Tibial nerve (tissue), 4 donors: ENCODE measurements around the gene CTSV. TPM values are rescaled to one million over a fixed set of nuclear protein-coding genes. Genes with fewer than 3 reads are reported as not detected.
"Not testable (repeated sequence)": the region's sequence is repeated elsewhere in the genome, so short reads cannot be mapped to it uniquely, and the experiment has no call there.

ENCODE experiments used
- DNase-seq, 2 donors: peaks; one replicate each; pipeline ENCODE4 v3.0.0-alpha.2; 2019; ENCODE audit warnings: low spot score in 2 of 2
- H3K27ac ChIP-seq, 4 donors: fragments of 200-600 bp; sonication (generic) in 3 of 4; one replicate each; pipeline ENCODE4 v1.5.1; 2017 to 2019; ENCODE audit warnings: mild to moderate bottlenecking in 1 of 4
- H3K27me3 ChIP-seq, 2 donors: fragments of 200-600 bp; sonication (generic) in 1 of 2; one replicate each; pipeline versions ENCODE4 v1.5.1 to v1.6.0; 2017 to 2019
- H3K36me3 ChIP-seq, 3 donors: fragments of 200-600 bp; sonication (generic); one replicate each; pipeline ENCODE4 v1.5.1; 2018 to 2019
- H3K4me1 ChIP-seq, 4 donors: fragments of 200-600 bp; sonication (generic) in 3 of 4; one replicate each; pipeline ENCODE4 v1.5.1; 2017 to 2019
- H3K4me3 ChIP-seq, 4 donors: fragments of 200-600 bp; sonication (generic) in 3 of 4; one replicate each; pipeline ENCODE4 v1.5.1; 2017 to 2019; ENCODE audit warnings: mild to moderate bottlenecking in 1 of 4, moderate library complexity in 1 of 4
- H3K9me3 ChIP-seq, 4 donors: fragments of 200-600 bp; sonication (generic) in 3 of 4; one replicate each; pipeline ENCODE4 v1.5.1; 2017 to 2019
- EP300 ChIP-seq, 2 donors: sonication (generic); formaldehyde crosslinking; IDR thresholded peaks; one replicate each; pipeline ENCODE4 v1.6.1; 2017; ENCODE audit warnings: antibody characterized with exemption in 2 of 2, mild to moderate bottlenecking in 1 of 2
- POLR2A ChIP-seq, 2 donors: fragments of 450-650 bp; IDR thresholded peaks; one replicate each; pipeline ENCODE4 v1.6.1; 2017; ENCODE audit warnings: antibody characterized with exemption in 2 of 2, mild to moderate bottlenecking in 2 of 2, moderate library complexity in 2 of 2
- WGBS, 2 donors: methylation state at CpG; one replicate each; pipeline ENCODE4 v1.1.5; 2018; 5-methylcytosine and 5-hydroxymethylcytosine counted together
- total RNA-seq, 4 donors: library from RNA; depleted of rRNA; stranded (reverse); fragments of >200 nt; gene quantifications; one replicate each; pipeline ENCODE4 v1.1.0, GENCODE V29; 2016

Gene CTSV
- total RNA-seq, 4 donors from 2014 or later, result 0.42 TPM; not detected in 3

- peak; percentile 20 to 57 for DNase-seq
- Histone ChIP-seq H3K27ac (peak overlapping the region; percentile 9 to 90 (median 77)), H3K4me3 (peak overlapping the region; percentile 43 to 67 (median 52))
- TF ChIP-seq POLR2A (IDR thresholded peaks at IDR 0.05) (peak; percentile 23 to 51), EP300 (IDR thresholded peaks at IDR 0.05) (peak in 1 of 2 donors; percentile 57)
- H3K36me3 ChIP-seq, H3K27me3 ChIP-seq, H3K9me3 ChIP-seq, H3K4me1 ChIP-seq: not testable (repeated sequence)
- 0% methylated on average over 22 to 46 of the region's 97 CpGs for WGBS, 2 donors
Observed at GRCh38 chr9:97013151-97014132, 25.5 kb downstream of the CTSV start.

DNA sequence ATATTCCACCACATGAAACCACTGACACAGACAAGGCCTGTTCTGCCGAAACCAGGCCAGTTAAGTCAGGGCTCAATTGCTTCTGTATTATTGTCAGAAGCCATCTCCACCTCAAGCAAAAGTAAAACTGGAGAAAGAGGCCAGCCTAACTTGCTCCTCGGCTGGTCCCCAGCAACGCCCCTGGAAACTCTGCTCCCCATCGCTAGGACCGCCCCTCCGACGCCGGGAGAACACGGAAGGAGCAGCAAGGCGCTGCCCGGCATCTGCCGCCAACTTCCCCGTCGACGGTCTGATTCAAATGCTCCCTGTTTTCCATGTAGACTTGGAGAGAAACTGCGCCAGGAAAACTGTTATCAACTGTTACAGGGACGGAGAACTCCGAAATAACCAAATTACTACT is 26.3 kb downstream of the CTSV start:
- peak overlapping the region in 3 of 4 donors; percentile 70 to 90 (median 84) for H3K27ac ChIP-seq
- WGBS, 2 donors, result 0 to 1% methylated on average over 2 to 18 of the region's 18 CpGs

GRCh38 chr9:97002195-97002594 is 36.7 kb downstream of the CTSV start:
- not testable (repeated sequence) for H3K9me3 ChIP-seq, DNase-seq, H3K36me3 ChIP-seq, H3K27me3 ChIP-seq, H3K4me3 ChIP-seq, H3K27ac ChIP-seq
- peaks cover 0 to 11% (median 0%) of the 10 kb centered on the region in 4 donors for H3K4me1 ChIP-seq

More for the DNA sequence above, 26.3 kb downstream of the CTSV start:
- peak overlapping the region; percentile 31 to 67 (median 44) for H3K4me3 ChIP-seq
- H3K9me3 ChIP-seq, DNase-seq, H3K36me3 ChIP-seq, H3K27me3 ChIP-seq, H3K4me1 ChIP-seq: not testable (repeated sequence)

DNA sequence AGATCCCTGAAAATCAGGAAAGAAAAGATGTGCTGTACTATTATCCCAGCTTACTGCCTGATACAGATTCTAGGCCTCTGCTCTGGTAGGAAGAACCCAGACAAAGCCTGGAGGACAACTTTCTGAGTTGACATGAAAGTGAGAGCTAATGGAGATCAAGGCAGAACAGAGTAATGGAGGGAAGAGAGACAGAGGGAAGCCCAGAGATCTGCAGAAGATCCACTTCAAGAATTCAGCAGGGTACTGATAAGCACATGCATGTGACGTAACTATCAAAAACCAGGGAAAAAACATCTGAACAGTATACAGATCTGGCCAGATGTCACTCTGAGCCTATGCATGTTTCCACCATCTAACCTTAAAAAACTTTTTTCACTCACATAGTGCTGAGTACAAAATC is 37.6 kb downstream of the CTSV start:
- DNase-seq, H3K4me3 ChIP-seq, H3K9me3 ChIP-seq, H3K36me3 ChIP-seq, H3K27ac ChIP-seq, H3K27me3 ChIP-seq: not testable (repeated sequence)
- peaks cover 0 to 11% (median 0%) of the 10 kb centered on the region in 4 donors for H3K4me1 ChIP-seq
- WGBS, 2 donors, result 82 to 88% methylated on average over 1 of the region's 1 CpG

- not testable (repeated sequence) for DNase-seq
Observed at GRCh38 chr9:97000139-97000787, 38.7 kb downstream of the CTSV start.

DNA sequence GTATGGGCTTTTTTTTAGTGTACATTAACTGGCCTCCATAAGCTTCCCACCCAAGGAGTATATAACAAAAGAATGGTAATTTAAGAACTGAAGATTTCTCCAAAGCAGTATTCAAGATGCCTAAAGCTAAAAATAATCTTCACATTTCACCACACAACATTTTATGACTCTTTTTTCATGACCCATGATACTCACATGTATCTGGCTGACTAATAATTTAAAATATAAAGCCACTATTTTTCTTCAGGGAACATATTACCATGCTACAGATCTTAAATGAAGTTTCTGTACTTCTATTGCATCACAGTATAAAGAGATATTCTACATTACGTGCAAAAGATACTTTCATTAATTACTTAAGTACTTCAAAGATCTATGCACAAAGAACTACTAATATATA is 39.2 kb downstream of the CTSV start:
- not testable (repeated sequence) for H3K27me3 ChIP-seq, H3K36me3 ChIP-seq, H3K9me3 ChIP-seq, H3K27ac ChIP-seq, DNase-seq, H3K4me3 ChIP-seq
- H3K4me1 ChIP-seq, result peaks cover 0 to 11% (median 0%) of the 10 kb centered on the region in 4 donors
- 74 to 80% methylated on average over 1 of the region's 1 CpG for WGBS, 2 donors

More at GRCh38 chr9:97000139-97000787, 38.7 kb downstream of the CTSV start:
- H3K9me3 ChIP-seq, H3K36me3 ChIP-seq, H3K27me3 ChIP-seq, H3K27ac ChIP-seq, H3K4me3 ChIP-seq: not testable (repeated sequence)
- peaks cover 0 to 11% (median 0%) of the 10 kb centered on the region in 4 donors for H3K4me1 ChIP-seq
- 59 to 60% methylated on average over 3 of the region's 3 CpGs for WGBS, 2 donors

GRCh38 chr9:96997009-96997701 is 41.8 kb downstream of the CTSV start:
- not testable (repeated sequence) for H3K36me3 ChIP-seq, H3K9me3 ChIP-seq, H3K27me3 ChIP-seq, H3K4me3 ChIP-seq, H3K27ac ChIP-seq, DNase-seq
- H3K4me1 ChIP-seq, result peaks cover 0 to 11% (median 0%) of the 10 kb centered on the region in 4 donors
- 74 to 81% methylated on average over 5 to 6 of the region's 6 CpGs for WGBS, 2 donors

DNA sequence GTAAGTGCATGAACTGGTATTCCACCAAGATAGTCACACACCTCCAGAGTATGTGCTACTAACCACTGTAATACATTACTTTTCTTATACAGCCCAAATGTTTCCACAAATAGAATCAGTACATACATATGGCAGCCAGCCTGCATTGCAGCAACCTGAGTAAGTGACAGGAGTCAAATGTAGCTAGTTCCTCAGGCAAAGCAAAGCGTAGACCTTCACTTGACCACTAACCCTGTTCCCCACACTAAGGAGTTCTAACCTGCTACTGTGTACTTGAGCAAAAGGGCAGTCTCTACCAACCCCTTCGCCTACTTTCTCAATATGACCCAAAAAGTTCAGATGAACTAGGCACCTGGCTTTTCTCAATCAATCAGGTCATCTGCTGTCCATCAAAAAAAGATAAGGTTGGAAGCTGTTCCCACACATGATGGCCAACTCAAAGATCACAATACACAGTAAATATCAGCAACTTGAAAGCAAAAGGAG is 44.4 kb downstream of the CTSV start:
- H3K9me3 ChIP-seq, DNase-seq, H3K4me3 ChIP-seq, H3K27me3 ChIP-seq, H3K27ac ChIP-seq, H3K36me3 ChIP-seq, H3K4me1 ChIP-seq: not testable (repeated sequence)
- no CpG with 5 or more reads among the region's 2 CpGs for WGBS, 2 donors

DNA sequence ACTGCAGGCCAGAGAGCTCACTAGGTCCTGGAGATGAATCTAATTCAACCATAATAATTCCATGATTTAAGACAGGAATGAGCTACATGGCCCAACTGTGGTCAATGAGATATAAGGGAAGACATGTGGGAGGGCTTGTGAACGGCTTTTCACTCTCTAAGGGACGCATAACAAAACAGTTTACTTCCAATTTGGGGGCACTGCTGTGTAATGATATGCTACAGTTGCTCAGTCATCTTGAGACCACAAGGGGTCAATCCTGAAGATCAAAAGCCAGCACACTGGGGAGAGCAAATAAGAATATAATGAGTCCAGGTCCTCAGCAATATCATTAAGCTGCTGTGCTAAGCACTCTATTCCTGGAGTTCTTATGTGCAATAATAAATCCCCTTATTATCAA is 46.6 kb downstream of the CTSV start:
- not testable (repeated sequence) for H3K4me3 ChIP-seq, H3K27ac ChIP-seq, H3K9me3 ChIP-seq, H3K27me3 ChIP-seq, H3K4me1 ChIP-seq, H3K36me3 ChIP-seq, DNase-seq
- WGBS, 2 donors, result 53% methylated on average over 2 of the region's 2 CpGs; no CpG with 5 or more reads in 1 of the 2 donors

DNA sequence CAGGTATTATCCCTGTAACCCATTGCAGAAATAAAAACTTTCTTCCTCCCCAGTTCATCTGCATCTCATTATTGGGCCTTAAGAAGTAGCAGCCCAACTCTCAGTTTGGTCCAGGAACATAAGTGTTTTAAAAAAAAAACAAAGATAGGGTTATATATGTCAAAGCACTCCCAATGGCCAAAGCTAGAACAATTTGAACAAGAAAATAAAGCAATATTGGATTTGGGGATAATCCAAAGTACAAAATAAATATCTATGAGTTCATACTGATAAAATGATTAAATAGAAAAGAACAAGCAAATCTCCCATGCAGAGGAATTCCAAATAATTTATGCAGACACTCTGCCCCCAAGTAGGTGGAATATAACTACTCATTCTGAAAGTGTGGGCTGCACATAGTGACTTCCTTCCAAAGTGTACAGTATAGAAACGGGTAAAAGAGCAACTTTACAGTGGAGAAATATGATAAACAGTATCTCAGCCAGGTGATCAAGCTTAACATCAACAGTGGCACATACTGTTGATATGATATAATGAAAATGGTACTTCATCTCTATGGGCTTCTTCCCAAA is 49.1 kb downstream of the CTSV start:
- not testable (repeated sequence) for H3K4me1 ChIP-seq
- WGBS, 2 donors, result 54 to 63% methylated on average over 1 of the region's 1 CpG

DNA sequence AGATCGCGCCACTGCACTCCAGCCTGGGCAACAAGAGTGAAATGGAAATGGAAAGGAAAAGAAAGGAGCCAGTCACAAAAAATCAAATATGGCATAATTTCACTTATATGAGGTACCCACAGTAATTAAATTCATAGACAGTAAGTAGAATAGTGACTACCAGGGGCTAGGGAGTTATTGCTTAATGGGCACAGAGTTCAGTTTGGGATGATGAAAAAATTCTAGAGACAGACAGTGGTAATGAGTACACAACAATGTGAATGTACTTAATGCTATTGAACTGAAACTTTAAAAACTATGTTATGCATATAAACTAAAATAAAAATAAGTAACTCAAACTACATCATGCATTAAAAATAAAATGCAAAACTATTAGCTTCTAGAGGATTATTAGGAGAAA is 54.1 kb downstream of the CTSV start:
- peaks cover 0 to 11% (median 0%) of the 10 kb centered on the region in 4 donors for H3K9me3 ChIP-seq
- H3K27ac ChIP-seq, H3K4me1 ChIP-seq, H3K4me3 ChIP-seq, H3K36me3 ChIP-seq, H3K27me3 ChIP-seq, DNase-seq: not testable (repeated sequence)
- 98 to 100% methylated on average over 2 of the region's 2 CpGs for WGBS, 2 donors

More for the DNA sequence above, 49.1 kb downstream of the CTSV start:
- DNase-seq, H3K36me3 ChIP-seq, H3K9me3 ChIP-seq, H3K27ac ChIP-seq, H3K4me3 ChIP-seq, H3K27me3 ChIP-seq: not testable (repeated sequence)

DNA sequence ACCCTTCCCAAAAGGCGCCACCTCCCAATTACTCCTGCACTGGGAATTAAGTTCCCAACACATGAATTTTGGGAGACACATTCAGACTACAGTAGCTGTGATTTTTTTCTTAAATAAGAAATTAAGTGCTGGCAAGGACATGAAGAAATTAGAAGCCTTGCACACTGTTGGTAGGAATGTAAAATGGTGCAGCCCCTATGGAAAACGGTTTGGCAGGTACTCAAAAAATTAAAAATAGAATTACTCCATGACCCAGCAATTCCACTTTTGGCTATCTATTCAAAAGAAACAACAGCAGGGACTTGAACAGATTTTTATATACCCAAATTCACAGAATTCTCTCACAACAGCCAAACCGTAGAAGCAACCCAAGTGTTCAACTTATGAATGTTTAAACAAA is 54.8 kb downstream of the CTSV start:
- not testable (repeated sequence) for H3K4me3 ChIP-seq, DNase-seq, H3K36me3 ChIP-seq, H3K27me3 ChIP-seq, H3K4me1 ChIP-seq, H3K27ac ChIP-seq
- WGBS, 2 donors, result 70 to 79% methylated on average over 2 to 3 of the region's 3 CpGs
- H3K9me3 ChIP-seq, result peaks cover 0 to 17% (median 0%) of the 10 kb centered on the region in 4 donors
